Testis (tissue), 3 donors: ENCODE data around the gene ADGRB3. TPM values are rescaled to one million over a fixed set of nuclear protein-coding genes. Genes with fewer than 3 reads are reported as not detected.
"Not testable (repeated sequence)": the region's sequence is repeated elsewhere in the genome, so short reads cannot be mapped to it uniquely, and the experiment has no call there.

Experiments
- DNase-seq: peaks from one replicate; pipeline ENCODE4 v3.0.0-alpha.2; 2019
- H3K27ac ChIP-seq, 2 donors: fragments of 200-600 bp; sonication (generic); one replicate each; pipeline ENCODE4 v1.5.1; 2019
- H3K27me3 ChIP-seq: fragments of 200-600 bp; sonication (generic); one replicate; pipeline ENCODE4 v1.5.1; 2019
- H3K36me3 ChIP-seq: fragments of 200-600 bp; sonication (generic); one replicate; pipeline ENCODE4 v1.5.1; 2017; ENCODE audit warnings: low read depth; ENCODE audit errors: missing control alignments
- H3K4me1 ChIP-seq: fragments of 200-600 bp; sonication (generic); one replicate; pipeline ENCODE4 v1.5.1; 2019
- H3K4me3 ChIP-seq, 2 donors: fragments of 200-600 bp; sonication (generic); one replicate each; pipeline ENCODE4 v1.5.1; 2017 to 2019
- H3K9me3 ChIP-seq: fragments of 200-600 bp; sonication (generic); one replicate; pipeline ENCODE4 v1.5.1; 2017
- CTCF ChIP-seq, 3 experiments: fragments of 450-650 bp in 2 of 3; fragments of 200-600 bp in 1 of 3; sonication (generic) in 1 of 3; IDR thresholded peaks; one replicate each; pipeline ENCODE4 v1.5.1; 2016 to 2019; ENCODE audit warnings: antibody characterized with exemption in 3 of 3, mild to moderate bottlenecking in 2 of 3, moderate library complexity in 1 of 3
- POLR2A ChIP-seq: fragments of 450-650 bp; IDR thresholded peaks from one replicate; pipeline ENCODE4 v1.6.1; 2017; ENCODE audit warnings: antibody characterized with exemption, mild to moderate bottlenecking, moderate library complexity
- WGBS, 2 donors: methylation state at CpG; one replicate each; pipeline ENCODE4 v1.1.5; 2018; 5-methylcytosine and 5-hydroxymethylcytosine counted together
- intact Hi-C: fragments of 100-400 bp; cut with DNase I; formaldehyde crosslinking; loops from one replicate; pipeline ENCODE4 v1.15.1; 2023; ENCODE audit warnings: low total_unique reads
- polyA plus RNA-seq: library from polyadenylated mRNA; stranded (reverse); fragments of 350-450 nt; fragmentation: Illumina TruSeq; extraction: RNeasy Lipid Tissue Mini Kit (QIAGEN cat#74804); gene quantifications from one replicate; pipeline ENCODE4 v1.2.3, GENCODE V29; 2014; ENCODE audit warnings: low read depth, low replicate concordance; ENCODE audit not compliant: insufficient read depth
- total RNA-seq, 2 donors: library from RNA; depleted of rRNA; stranded (reverse); fragments of >200 nt; gene quantifications; one replicate each; pipeline ENCODE4 v1.2.3, GENCODE V29; 2016

ADGRB3 gene
- total and polyA plus RNA-seq, 3 donors from 2014 or later = 3.2 to 5.7 (median 4.3) TPM

DNA sequence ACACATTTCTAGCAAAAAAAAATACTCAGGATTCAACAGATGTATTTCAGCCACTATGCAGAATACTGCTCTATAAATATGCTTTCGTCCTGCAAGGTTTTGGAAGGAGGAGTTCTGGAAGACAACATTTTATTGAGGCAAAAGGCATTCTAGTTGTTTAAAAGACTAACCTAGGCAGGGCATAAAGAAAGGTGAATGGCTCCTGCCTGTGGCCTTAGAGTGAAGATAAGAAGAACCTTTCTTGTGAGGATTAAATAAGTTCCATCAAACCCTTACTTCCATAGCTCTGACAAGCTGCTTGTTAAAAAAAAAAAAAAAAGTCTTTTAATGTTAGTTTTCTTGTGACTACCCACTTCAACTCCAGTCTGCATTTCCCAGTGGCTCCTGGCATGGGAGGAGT, 139.8 kb downstream of the ADGRB3 start:
- no peaks in the 10 kb centered on the region for H3K4me1 ChIP-seq
- TF ChIP-seq CTCF (IDR thresholded peaks at IDR 0.05) (no peak), POLR2A (no peak)
- no peaks in the 10 kb centered on the region for H3K9me3 ChIP-seq
- H3K4me3 ChIP-seq = no peak overlapping the region
- no peaks in the 10 kb centered on the region for H3K27me3 ChIP-seq
- intact Hi-C loops = no loop called here
- no peak for DNase-seq
- no peaks in the 10 kb centered on the region for H3K36me3 ChIP-seq
- WGBS, 2 donors = 77 to 81% methylated on average over 1 of the region's 1 CpG
- H3K27ac ChIP-seq = no peak overlapping the region

GRCh38 chr6:68776354-68776753, 141.3 kb downstream of the ADGRB3 start:
- DNase-seq = no peak
- H3K27me3 ChIP-seq = no peaks in the 10 kb centered on the region
- H3K4me1 ChIP-seq = no peaks in the 10 kb centered on the region
- intact Hi-C loops = no loop called here
- TF ChIP-seq POLR2A (no peak), CTCF (IDR thresholded peaks at IDR 0.05) (no peak)
- H3K4me3 ChIP-seq = no peak overlapping the region
- no peak overlapping the region for H3K27ac ChIP-seq
- no peaks in the 10 kb centered on the region for H3K9me3 ChIP-seq
- no peaks in the 10 kb centered on the region for H3K36me3 ChIP-seq
- WGBS, 2 donors = 71 to 77% methylated on average over 2 of the region's 2 CpGs

DNA sequence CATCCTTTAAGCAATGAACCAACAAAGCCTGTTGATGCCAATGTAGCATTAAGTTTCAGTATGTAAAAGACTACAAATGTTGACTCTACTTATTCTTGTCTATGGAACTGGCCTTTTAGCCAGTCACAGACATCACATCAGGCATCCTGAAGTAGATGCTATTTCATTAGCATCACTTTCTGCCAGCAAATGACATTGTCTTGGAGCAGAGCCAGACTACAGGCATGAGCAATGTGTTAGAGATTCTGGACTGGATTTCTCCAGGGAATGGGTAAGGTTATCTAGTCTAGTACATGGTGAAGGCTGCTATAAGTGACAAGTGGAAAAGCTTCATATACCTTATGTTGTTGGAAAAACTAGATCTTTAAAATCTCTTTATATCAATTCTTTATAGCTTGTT, 142.9 kb downstream of the ADGRB3 start:
- no peaks in the 10 kb centered on the region for H3K4me1 ChIP-seq
- DNase-seq = no peak

GRCh38 chr6:68778356-68779020, 143.4 kb downstream of the ADGRB3 start:
- no peaks in the 10 kb centered on the region for H3K27me3 ChIP-seq
- peak; percentile 45 to 62 (median 52) for TF ChIP-seq CTCF (IDR thresholded peaks at IDR 0.05)
- TF ChIP-seq POLR2A = no peak
- H3K36me3 ChIP-seq = no peaks in the 10 kb centered on the region
- intact Hi-C loops = no loop called here
- DNase-seq = peak; percentile 32
- WGBS, 2 donors = 52 to 53% methylated on average over 5 of the region's 5 CpGs
- H3K4me1 ChIP-seq = no peaks in the 10 kb centered on the region
- H3K9me3 ChIP-seq = no peaks in the 10 kb centered on the region
- H3K27ac ChIP-seq = no peak overlapping the region
- no peak overlapping the region for H3K4me3 ChIP-seq

More for the DNA sequence above, 142.9 kb downstream of the ADGRB3 start:
- H3K4me3 ChIP-seq = no peak overlapping the region
- no peaks in the 10 kb centered on the region for H3K36me3 ChIP-seq
- no peak overlapping the region for H3K27ac ChIP-seq
- intact Hi-C loops = no loop called here
- H3K9me3 ChIP-seq = no peaks in the 10 kb centered on the region
- H3K27me3 ChIP-seq = no peaks in the 10 kb centered on the region
- TF ChIP-seq POLR2A (no peak), CTCF (IDR thresholded peaks at IDR 0.05) (no peak)

GRCh38 chr6:68779366-68779765, 144.3 kb downstream of the ADGRB3 start:
- Histone ChIP-seq H3K9me3 (no peaks in the 10 kb centered on the region), H3K4me1 (no peaks in the 10 kb centered on the region), H3K27ac (no peak overlapping the region), H3K36me3 (no peaks in the 10 kb centered on the region), H3K27me3 (no peaks in the 10 kb centered on the region), H3K4me3 (no peak overlapping the region)
- 67 to 89% methylated on average over 2 of the region's 2 CpGs for WGBS, 2 donors
- TF ChIP-seq POLR2A = no peak
- TF ChIP-seq CTCF (IDR thresholded peaks at IDR 0.05) = no peak
- intact Hi-C loops = no loop called here
- DNase-seq = no peak

- intact Hi-C loops, H3K36me3 ChIP-seq: not testable (repeated sequence)
Measured at GRCh38 chr6:68790128-68790527, 155.0 kb downstream of the ADGRB3 start.

GRCh38 chr6:68814976-68815375, 179.9 kb downstream of the ADGRB3 start:
- H3K36me3 ChIP-seq, H3K27me3 ChIP-seq, DNase-seq, H3K4me1 ChIP-seq, H3K4me3 ChIP-seq, H3K27ac ChIP-seq, intact Hi-C loops, H3K9me3 ChIP-seq: not testable (repeated sequence)
- 82 to 93% methylated on average over 5 of the region's 5 CpGs for WGBS, 2 donors

More at GRCh38 chr6:68790128-68790527, 155.0 kb downstream of the ADGRB3 start:
- not testable (repeated sequence) for H3K27ac ChIP-seq, H3K9me3 ChIP-seq, H3K27me3 ChIP-seq, H3K4me1 ChIP-seq, DNase-seq, H3K4me3 ChIP-seq
- WGBS, 2 donors = 87 to 100% methylated on average over 6 of the region's 6 CpGs
